ENCODE measurements around the gene SLC4A9.

Gene SLC4A9

DNA sequence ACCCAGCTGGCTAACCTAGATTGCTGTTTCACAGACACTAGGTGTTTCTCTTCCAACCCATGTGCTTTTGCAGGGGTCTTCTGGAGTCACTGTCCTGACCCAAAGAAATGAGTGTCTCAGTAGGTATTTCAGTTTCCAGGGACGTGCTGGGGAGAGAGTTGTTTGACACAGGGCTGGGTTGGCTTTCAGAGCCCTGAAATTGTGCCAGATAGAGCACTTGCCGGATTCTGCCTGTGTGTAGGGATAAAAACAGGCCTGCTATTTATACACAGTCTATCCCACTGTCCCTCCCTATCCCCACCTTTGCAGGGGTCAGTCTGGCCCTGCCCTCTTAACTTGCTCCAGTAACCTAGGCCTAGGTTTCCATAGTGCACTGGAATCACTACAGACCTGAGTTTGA lies 12.6 kb upstream of the SLC4A9 start:
- Histone ChIP-seq H3K36me3 (ENCODE audit: control insufficient read depth, insufficient read depth, low read length) (no peaks in the 10 kb centered on the region), H3K27ac (ENCODE audit: insufficient read depth, low read length, poor library complexity, severe bottlenecking) (no peak overlapping the region), H3K27me3 (replicated peaks; ENCODE audit: control insufficient read depth, insufficient read depth, low read length, poor library complexity, severe bottlenecking) (no peaks in the 10 kb centered on the region), H3K4me1 (ENCODE audit: control insufficient read depth, insufficient read depth, low read length, poor library complexity, severe bottlenecking) (peaks cover 20% of the 10 kb centered on the region), H3K9me3 (ENCODE audit: control insufficient read depth, low read length) (no peaks in the 10 kb centered on the region), H3K4me3 (ENCODE audit: insufficient read depth, low read depth, low read length, poor library complexity, severe bottlenecking) (peak overlapping the region; percentile 60)
- no peak for DNase-seq

DNA sequence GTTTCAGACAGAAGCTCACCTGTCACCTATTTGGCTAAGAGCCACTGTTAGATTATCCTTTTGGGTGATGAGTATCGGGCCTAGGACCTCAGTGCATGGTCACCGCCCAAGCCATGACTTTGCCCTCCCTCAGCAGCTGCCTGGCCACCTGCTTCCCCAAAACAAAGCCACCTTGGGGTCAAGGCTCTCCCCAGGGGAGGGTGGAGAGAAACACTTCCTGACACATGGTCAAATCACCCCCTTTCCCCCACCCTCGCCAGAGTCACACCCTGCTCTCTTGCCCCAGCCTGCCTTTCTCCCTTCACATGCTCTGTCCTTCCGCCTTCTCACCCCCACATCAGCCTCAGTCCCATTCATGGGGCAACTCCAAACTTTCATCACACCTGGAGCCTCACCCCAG lies 11.9 kb upstream of the SLC4A9 start:
- H3K4me3 ChIP-seq (ENCODE audit: insufficient read depth, low read depth, low read length, poor library complexity, severe bottlenecking), result no peak overlapping the region
- peaks cover 13% of the 10 kb centered on the region for H3K4me1 ChIP-seq (ENCODE audit: control insufficient read depth, insufficient read depth, low read length, poor library complexity, severe bottlenecking)
- DNase-seq, result no peak
- H3K27ac ChIP-seq (ENCODE audit: insufficient read depth, low read length, poor library complexity, severe bottlenecking), result no peak overlapping the region
- no peaks in the 10 kb centered on the region for H3K27me3 ChIP-seq (replicated peaks; ENCODE audit: control insufficient read depth, insufficient read depth, low read length, poor library complexity, severe bottlenecking)
- H3K9me3 ChIP-seq (ENCODE audit: control insufficient read depth, low read length), result no peaks in the 10 kb centered on the region
- H3K36me3 ChIP-seq (ENCODE audit: control insufficient read depth, insufficient read depth, low read length), result no peaks in the 10 kb centered on the region

DNA sequence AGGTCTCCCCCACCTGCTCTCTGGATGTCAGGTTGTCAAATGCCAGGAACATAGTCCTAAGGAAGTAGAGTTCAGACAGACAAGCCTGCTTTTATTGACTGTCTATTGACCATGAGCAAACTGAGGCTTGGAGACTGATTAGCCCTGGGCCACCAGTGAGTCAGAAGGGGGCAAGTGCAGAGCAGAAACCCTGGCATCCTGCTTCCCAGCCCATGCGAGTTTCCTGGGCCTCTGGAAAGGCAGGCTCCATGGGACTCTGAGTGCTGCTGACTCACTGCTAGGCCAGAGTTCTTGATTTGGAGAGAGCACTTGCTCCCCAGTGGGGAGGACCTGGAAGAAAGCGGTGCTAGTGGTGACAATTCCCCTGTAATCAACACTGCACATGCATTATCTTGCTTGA lies 10.8 kb upstream of the SLC4A9 start:
- no peak for DNase-seq
- H3K9me3 ChIP-seq (ENCODE audit: control insufficient read depth, low read length), result no peaks in the 10 kb centered on the region
- H3K36me3 ChIP-seq (ENCODE audit: control insufficient read depth, insufficient read depth, low read length), result no peaks in the 10 kb centered on the region
- peaks cover 9% of the 10 kb centered on the region for H3K4me1 ChIP-seq (ENCODE audit: control insufficient read depth, insufficient read depth, low read length, poor library complexity, severe bottlenecking)
- no peak overlapping the region for H3K27ac ChIP-seq (ENCODE audit: insufficient read depth, low read length, poor library complexity, severe bottlenecking)
- H3K4me3 ChIP-seq (ENCODE audit: insufficient read depth, low read depth, low read length, poor library complexity, severe bottlenecking), result no peak overlapping the region
- no peaks in the 10 kb centered on the region for H3K27me3 ChIP-seq (replicated peaks; ENCODE audit: control insufficient read depth, insufficient read depth, low read length, poor library complexity, severe bottlenecking)

DNA sequence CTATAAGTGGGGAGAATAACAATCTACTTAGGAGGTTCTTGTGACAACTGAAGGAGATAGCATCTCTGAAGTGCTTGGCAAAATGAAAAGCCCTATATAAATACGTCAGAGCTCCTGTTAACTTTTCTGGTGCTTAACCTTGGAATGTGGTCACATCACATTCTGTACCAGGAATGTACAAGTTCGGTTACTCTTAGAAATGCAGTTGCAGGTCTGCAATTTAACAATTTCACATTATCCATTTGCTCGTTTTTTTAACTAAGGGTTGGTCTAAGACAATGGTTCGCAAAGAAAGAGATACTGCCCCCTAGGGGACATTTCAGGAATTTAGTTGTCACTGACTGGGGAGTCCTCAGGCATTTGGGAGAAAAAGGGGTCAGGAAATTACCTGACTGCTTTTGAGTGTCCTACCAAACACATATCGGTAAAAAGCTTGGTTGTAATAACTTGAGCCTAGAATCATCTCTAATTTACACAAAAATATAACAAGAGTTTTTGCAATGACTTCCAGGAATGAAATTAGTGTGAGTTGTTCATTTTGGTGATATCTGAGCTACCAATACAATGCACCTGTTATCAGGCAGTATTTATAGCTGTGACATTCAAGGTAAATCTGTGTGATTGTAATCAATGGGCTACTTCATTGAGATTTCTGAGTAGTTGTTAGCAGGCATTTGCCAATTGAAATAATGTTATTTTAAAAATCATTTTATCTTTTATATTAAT lies 8.2 kb upstream of the SLC4A9 start:
- Histone ChIP-seq H3K4me3 (ENCODE audit: insufficient read depth, low read depth, low read length, poor library complexity, severe bottlenecking) (no peak overlapping the region), H3K36me3 (ENCODE audit: control insufficient read depth, insufficient read depth, low read length) (no peaks in the 10 kb centered on the region), H3K27me3 (replicated peaks; ENCODE audit: control insufficient read depth, insufficient read depth, low read length, poor library complexity, severe bottlenecking) (no peaks in the 10 kb centered on the region), H3K4me1 (ENCODE audit: control insufficient read depth, insufficient read depth, low read length, poor library complexity, severe bottlenecking) (peaks cover 3% of the 10 kb centered on the region), H3K9me3 (ENCODE audit: control insufficient read depth, low read length) (no peaks in the 10 kb centered on the region), H3K27ac (ENCODE audit: insufficient read depth, low read length, poor library complexity, severe bottlenecking) (no peak overlapping the region)
- peak in 2 of 3 donors; percentile 15 to 52 for DNase-seq

DNA sequence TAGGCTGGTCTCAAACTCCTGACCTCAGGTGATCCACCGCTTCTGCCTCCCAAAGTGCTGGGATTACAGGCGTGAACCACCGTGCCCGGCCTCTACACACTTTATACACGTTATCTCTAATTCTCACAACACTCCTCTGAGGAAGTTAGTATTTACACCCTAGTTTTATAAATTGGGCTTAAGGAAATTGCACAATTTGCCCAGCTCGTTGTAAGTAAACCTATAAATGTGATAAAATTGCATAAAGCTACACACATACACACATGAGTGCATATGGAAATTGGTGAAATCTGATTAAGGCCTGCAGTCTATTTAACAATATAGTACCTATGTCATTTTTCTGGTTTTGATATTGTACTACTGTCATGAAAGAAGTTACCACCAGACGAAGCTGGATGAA lies 4.4 kb upstream of the SLC4A9 start:
- peaks cover 10% of the 10 kb centered on the region for H3K4me1 ChIP-seq (ENCODE audit: control insufficient read depth, insufficient read depth, low read length, poor library complexity, severe bottlenecking)
- H3K27me3 ChIP-seq (replicated peaks; ENCODE audit: control insufficient read depth, insufficient read depth, low read length, poor library complexity, severe bottlenecking), result no peaks in the 10 kb centered on the region
- no peaks in the 10 kb centered on the region for H3K9me3 ChIP-seq (ENCODE audit: control insufficient read depth, low read length)
- no peak for DNase-seq
- H3K4me3 ChIP-seq (ENCODE audit: insufficient read depth, low read depth, low read length, poor library complexity, severe bottlenecking), result no peak overlapping the region
- H3K27ac ChIP-seq (ENCODE audit: insufficient read depth, low read length, poor library complexity, severe bottlenecking), result no peak overlapping the region
- H3K36me3 ChIP-seq (ENCODE audit: control insufficient read depth, insufficient read depth, low read length), result no peaks in the 10 kb centered on the region

DNA sequence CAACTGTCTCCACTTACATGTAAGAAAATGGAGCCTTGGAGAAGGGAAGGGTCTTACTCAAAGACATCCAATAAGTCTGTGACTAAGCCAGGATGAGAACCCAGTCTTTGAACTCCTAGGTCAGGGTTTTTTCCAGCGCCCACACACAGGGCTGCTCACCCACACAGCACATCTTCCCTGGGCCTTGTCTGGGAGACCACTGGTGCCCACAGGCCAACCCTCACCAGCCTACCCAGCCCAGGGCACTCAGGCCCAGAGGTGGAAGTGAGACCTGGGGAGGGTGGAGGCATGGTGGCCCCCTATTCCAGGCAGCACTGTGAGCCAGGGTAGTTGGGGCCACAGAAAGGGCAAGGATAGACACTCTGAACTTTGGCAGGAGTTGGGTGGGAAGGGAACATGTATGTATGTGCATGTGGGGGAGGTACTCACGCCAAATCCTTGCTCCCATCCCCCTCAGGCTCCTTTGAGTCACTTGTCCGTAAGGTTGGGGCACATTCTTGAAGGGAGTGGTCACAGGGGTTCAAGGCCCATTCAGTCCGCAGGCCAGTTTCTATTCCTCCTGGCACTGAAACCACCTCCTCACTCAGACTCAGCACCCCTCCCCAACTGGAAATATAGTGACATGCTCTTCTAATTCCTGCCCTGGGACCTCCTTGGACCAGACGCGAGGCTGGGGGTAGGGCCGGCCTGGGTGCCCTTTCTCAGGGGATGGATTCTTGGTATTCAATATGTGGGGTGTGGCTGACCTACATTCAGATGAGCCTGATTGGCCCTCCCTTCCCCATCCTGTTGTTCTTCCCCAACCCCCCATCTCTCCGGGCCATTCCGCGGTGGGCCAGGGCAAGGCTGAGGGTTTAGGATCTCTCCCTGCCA lies 2.9 kb upstream of the SLC4A9 start:
- Histone ChIP-seq H3K27ac (ENCODE audit: insufficient read depth, low read length, poor library complexity, severe bottlenecking) (no peak overlapping the region), H3K27me3 (replicated peaks; ENCODE audit: control insufficient read depth, insufficient read depth, low read length, poor library complexity, severe bottlenecking) (no peaks in the 10 kb centered on the region), H3K36me3 (ENCODE audit: control insufficient read depth, insufficient read depth, low read length) (no peaks in the 10 kb centered on the region), H3K9me3 (ENCODE audit: control insufficient read depth, low read length) (no peaks in the 10 kb centered on the region), H3K4me1 (ENCODE audit: control insufficient read depth, insufficient read depth, low read length, poor library complexity, severe bottlenecking) (peaks cover 10% of the 10 kb centered on the region), H3K4me3 (ENCODE audit: insufficient read depth, low read depth, low read length, poor library complexity, severe bottlenecking) (no peak overlapping the region)
- no peak for DNase-seq

DNA sequence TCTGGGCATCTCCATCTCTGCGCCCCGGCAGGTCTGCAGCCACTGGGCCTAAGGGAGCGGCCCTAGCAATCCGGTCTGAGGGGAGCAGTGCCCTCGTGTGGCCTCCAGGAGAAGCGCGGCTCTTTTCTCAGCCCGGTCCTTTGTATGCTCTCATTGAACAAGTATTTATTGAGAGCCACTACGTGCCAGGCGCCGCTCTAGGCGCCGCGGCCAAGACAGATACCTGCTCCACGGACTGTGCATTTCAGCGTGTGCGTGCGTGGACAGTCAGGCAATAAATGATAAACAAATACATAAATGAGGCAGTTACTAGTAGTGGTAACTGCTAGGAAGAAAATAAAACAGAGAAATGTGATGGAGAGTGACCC lies 2.3 kb upstream of the SLC4A9 start:
- H3K4me3 ChIP-seq (ENCODE audit: insufficient read depth, low read depth, low read length, poor library complexity, severe bottlenecking), result no peak overlapping the region
- no peaks in the 10 kb centered on the region for H3K36me3 ChIP-seq (ENCODE audit: control insufficient read depth, insufficient read depth, low read length)
- no peaks in the 10 kb centered on the region for H3K9me3 ChIP-seq (ENCODE audit: control insufficient read depth, low read length)
- peak; percentile 43 to 59 (median 54) for DNase-seq
- no peaks in the 10 kb centered on the region for H3K27me3 ChIP-seq (replicated peaks; ENCODE audit: control insufficient read depth, insufficient read depth, low read length, poor library complexity, severe bottlenecking)
- H3K27ac ChIP-seq (ENCODE audit: insufficient read depth, low read length, poor library complexity, severe bottlenecking), result no peak overlapping the region
- peaks cover 10% of the 10 kb centered on the region for H3K4me1 ChIP-seq (ENCODE audit: control insufficient read depth, insufficient read depth, low read length, poor library complexity, severe bottlenecking)

DNA sequence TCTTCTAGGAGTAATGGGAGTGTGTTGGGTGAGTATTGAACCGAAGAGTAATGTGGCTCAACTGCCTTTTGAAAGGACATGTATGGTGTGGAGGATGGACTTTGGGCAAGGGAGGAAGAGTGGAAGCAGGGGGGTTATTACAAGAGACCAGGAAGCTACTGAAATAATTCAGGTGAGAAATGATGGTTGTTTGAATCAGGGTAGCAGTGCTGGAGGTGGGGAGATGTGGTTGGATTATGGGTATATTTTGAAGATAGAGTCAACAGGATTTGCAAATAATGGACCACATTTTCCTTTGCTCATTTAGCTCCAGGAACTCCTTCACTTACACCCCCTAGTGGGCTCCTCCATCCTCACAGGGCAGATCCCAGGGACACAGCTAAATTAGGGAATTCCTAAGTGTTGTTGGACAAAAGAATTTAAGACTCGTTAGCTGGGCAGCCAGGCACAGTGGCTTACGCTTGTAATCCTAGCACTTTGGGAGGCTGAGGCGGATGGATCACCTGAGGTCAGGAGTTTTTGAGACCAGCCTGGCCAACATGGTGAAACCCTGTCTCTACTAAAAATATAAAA lies 1.2 kb upstream of the SLC4A9 start:
- H3K9me3 ChIP-seq (ENCODE audit: control insufficient read depth, low read length), result no peaks in the 10 kb centered on the region
- no peak overlapping the region for H3K27ac ChIP-seq (ENCODE audit: insufficient read depth, low read length, poor library complexity, severe bottlenecking)
- H3K4me1 ChIP-seq (ENCODE audit: control insufficient read depth, insufficient read depth, low read length, poor library complexity, severe bottlenecking), result peaks cover 10% of the 10 kb centered on the region
- DNase-seq, result no peak
- no peaks in the 10 kb centered on the region for H3K36me3 ChIP-seq (ENCODE audit: control insufficient read depth, insufficient read depth, low read length)
- H3K4me3 ChIP-seq (ENCODE audit: insufficient read depth, low read depth, low read length, poor library complexity, severe bottlenecking), result no peak overlapping the region
- no peaks in the 10 kb centered on the region for H3K27me3 ChIP-seq (replicated peaks; ENCODE audit: control insufficient read depth, insufficient read depth, low read length, poor library complexity, severe bottlenecking)

DNA sequence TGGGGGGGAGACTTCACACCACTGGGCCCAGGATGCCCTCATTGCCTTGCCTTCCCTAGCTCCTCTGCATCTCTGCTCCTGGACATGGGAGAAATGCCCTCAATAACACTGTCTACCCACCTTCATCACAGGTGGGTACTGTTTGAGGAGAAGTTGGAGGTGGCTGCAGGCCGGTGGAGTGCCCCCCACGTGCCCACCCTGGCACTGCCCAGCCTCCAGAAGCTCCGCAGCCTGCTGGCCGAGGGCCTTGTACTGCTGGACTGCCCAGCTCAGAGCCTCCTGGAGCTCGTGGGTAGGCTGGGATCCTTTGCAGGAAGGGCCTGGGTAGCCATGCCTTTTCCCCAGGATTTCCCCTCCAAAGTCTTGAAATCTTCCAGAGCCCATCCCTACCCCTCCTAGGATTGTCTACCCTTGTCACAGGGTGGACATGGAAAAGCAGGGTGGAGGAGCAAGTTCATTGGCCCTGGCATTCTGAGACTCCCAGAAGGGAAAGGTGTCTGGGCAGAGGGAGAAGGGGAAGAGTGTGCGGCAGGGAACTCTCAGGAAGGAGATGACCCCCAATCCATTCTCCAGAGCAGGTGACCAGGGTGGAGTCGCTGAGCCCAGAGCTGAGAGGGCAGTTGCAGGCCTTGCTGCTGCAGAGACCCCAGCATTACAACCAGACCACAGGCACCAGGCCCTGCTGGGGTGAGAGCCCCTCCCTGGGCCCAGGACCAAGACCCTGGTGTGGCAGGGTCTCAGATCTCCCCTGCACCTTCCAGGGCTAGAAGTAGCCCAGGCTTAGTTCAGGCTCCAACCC lies 886 bp downstream of the SLC4A9 start:
- no peaks in the 10 kb centered on the region for H3K27me3 ChIP-seq (replicated peaks; ENCODE audit: control insufficient read depth, insufficient read depth, low read length, poor library complexity, severe bottlenecking)
- DNase-seq, result no peak
- peaks cover 10% of the 10 kb centered on the region for H3K4me1 ChIP-seq (ENCODE audit: control insufficient read depth, insufficient read depth, low read length, poor library complexity, severe bottlenecking)
- no peaks in the 10 kb centered on the region for H3K36me3 ChIP-seq (ENCODE audit: control insufficient read depth, insufficient read depth, low read length)
- H3K27ac ChIP-seq (ENCODE audit: insufficient read depth, low read length, poor library complexity, severe bottlenecking), result no peak overlapping the region
- H3K4me3 ChIP-seq (ENCODE audit: insufficient read depth, low read depth, low read length, poor library complexity, severe bottlenecking), result no peak overlapping the region
- H3K9me3 ChIP-seq (ENCODE audit: control insufficient read depth, low read length), result no peaks in the 10 kb centered on the region

All from effector memory CD4-positive, alpha-beta T cell (primary cell).